ENCODE data around the gene FBXW4.
A peak's percentile ranks its signal among the peaks of the same experiment; 100 is the strongest.

The FBXW4 gene

DNA sequence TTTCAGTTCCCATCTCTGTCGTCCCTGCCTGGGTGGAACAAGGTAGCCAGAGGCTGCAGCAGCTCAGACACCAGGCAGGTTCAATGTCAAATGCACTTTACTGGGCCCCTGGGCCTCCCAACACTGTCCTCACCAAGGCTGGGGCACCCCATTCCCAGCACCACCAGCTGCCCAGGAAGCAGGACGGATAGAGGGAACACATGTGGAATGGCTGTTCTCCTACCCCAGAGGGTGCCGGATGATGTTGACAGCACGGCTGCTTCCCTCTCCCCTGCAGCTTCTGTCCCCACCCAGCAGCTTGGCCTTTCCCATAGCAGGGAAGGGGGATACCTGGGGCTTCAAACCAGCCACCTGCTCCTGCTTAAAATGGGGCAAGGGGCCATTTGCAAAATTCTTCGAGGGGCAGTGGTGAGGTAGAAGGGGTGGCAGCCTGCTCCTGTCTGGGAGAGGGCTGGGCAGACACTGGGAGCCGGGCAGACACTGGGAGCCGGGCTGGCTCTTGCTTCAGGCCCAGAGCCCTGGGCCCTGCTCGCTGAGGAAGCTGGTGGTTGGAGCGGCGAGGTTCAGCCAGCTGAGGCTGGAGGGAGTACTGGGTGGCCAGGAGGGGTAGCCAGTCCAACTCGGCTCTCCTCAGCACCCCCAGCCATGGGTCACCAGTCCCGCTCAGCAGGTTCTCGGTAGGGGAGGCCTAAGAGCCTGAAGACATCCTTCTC lies 116.0 kb downstream of the FBXW4 start:
- no peak for DNase-seq

DNA sequence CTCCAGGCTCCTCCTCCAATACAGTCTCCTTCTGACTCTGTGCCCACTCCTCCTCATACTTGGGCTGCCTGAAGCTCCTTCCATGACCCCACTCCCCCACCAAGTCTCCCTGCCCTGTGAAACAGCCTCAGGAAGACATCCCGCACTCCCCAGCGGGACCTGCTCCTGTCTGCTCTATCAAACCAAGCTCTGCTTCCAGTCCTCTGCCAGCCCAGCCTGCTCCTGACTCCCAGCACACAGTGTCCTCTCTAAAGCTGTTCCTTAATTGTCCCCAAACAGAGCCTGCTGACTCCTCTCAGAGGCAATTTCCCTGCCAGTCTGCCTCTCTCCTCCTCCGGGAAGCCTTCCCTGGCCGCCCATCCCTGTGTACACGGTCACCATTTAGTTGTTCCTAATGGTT lies 116.8 kb downstream of the FBXW4 start:
- no peak for DNase-seq

DNA sequence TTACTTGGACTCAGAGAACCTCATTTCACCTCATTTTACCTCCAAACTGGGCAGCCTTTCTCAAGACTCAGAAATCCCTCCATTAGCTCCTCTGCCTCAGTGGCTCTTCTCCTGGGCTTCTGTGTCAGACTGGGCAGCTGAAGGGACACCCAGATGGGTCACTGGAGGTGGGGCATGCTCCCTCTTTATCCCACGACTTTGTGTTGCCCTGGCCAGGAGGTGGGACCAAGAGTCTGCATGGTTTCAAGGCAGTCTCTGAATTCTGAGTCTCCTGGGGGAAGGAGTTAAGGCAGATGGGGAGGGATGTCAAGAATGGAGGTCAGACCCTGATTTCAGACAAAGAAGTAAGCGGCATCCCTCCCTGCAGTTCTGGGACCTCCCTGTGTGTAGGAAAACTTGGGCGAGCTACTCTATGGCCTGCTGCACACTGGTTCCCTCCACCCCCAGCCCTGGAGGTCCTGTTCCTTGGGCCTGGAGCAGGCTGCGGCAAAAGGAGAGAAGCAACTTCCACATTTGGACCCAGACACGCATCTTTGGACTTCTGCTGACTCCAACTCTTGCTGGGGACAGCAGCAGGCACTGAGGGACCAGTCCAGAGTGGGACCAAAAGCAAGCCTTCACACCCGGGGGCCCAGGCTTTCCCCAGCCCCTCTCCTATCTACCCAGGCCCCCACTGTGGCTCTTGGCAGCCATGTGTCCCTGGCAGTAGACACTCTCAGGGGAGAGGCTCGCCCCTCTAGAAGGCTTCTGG lies 117.7 kb downstream of the FBXW4 start:
- DNase-seq: no peak

DNA sequence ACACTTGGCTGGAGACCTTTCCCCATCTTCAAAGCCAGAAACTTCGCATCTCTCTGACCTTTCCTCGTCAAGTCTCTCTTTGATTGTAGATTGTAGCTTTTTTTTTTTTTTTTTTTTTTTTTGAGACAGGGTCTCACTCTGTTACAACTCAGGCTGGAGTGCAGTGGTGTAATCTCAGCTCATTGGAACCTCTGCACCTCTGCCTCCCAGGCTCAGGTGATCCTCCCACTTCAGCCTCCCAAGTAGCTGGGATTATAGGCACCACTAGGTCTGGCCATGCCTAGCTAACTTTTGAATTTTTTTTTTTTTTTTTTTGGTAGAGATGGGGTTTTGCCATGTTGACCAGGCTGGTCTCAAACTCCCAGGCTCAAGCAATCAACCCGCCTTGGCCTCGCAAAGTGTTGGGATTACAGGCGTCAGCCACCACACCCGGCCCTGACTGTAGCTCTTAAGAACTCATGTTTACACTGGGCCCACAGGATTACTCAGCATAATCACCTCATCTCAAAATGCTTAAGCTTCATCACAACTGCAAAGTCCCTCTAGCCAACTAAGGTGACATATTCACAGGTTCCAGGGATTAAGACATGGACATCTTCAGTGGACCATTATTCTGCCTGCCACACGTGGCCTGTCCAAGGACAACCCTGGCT lies 118.6 kb downstream of the FBXW4 start:
- no peak for DNase-seq

DNA sequence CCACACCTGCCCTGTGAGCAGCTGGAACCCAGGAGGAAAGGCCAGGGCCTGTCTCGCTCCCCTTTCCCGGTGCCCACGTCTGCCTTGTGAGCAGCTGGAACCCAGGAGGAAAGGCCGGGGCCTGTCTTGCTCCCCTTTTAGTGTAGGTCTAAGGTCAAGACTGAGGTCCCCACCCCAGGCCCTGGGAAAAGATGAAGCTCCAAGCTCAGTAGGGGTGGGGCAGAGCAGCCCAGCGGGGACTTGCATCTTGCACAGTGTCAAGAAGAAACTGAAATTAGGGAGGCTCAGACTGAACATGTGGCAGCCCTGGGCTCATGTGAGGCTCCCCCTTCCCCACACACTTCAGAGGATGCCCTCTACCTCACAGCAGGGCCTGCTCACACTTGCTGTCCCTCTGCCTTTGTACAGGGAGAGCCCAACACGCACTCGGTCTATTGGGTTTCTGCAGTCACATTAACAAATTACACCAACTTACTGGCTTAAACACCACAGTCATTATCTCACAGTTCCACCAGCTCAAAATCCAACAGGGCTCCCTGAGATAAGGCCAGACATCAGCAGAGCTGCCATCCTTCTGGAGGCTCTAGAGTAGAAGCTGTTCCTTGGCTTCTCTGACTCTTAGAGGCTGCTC lies 119.3 kb downstream of the FBXW4 start:
- DNase-seq: no peak

DNA sequence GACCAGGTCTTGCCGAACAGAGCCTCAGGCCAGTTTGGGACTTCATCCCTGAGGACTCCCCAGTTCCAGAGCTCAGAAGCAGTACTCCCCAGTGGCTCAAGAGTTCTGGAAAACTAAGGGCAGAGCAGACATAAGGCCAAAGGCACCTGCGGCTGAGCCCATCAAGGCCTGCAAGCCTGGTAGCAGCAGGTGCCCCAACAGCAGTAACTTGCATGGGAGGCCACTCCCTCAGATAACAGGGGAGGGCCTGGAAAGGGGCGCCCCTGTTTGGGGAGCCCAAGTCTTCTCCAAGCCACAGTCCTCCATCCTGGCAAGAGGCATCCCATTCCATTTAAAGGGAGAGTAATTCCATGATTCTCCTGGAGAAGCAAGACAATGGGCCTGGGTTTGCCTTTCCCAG lies 119.9 kb downstream of the FBXW4 start:
- no peak for DNase-seq

DNA sequence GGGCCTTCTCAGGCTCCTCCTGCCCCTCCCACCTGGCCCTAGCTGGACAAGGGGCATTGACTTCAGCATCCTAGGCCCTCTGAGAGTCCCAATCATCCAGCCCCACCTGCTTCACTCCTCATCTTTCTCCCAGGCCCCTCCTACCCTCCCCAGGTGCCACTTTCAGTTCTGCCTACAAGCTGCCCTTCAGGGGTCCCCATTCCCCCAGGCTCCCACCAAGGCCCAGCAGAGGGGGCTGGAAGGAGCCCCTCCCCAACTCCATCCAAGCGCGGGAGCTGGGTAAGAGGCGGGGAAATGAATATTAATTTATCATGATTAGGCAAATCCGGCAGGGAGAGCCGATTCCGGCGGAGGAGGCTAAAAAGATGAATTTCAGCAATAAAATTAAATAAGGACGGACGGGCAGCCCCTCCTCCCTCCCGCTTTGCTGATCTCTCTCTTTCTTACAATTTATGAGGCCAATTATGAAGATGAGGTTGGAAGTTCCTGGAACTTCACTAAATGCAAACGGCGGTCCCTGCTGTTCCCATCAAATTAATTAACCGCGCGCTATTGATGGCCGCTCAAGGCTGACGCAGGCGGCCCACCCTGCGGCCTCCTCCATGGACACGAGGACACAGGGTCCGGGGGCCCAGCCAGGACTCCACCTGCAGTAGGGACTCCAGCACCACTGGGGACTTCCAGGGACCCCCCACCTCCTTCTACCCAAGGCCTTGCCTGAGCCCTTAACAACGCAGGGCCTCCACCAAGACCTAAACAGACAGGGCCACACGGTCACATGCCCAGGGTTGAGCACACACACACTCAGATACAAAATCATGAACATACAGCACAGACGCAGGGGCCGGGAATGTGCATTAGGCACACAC lies 120.9 kb downstream of the FBXW4 start:
- DNase-seq: no peak

DNA sequence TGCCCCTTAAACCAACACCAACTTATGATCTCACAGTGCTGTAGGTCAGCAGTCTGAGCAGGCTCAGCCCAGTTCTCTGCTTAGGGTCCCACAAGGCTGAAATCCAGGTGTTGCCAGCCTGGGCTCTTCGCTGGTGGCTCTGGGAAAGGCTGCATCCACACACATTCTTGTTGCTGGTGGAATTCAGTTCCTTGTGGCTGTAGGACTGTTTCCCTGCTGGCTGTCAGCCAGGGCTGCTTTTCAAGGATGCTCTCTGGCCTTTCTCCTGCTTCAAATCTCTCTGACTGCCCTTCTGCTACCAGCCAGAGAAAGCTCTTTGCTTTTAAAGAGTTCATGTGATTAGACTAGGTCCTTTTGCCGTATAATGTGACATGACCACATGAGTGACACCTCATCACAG lies 122.2 kb downstream of the FBXW4 start:
- no peak for DNase-seq

DNA sequence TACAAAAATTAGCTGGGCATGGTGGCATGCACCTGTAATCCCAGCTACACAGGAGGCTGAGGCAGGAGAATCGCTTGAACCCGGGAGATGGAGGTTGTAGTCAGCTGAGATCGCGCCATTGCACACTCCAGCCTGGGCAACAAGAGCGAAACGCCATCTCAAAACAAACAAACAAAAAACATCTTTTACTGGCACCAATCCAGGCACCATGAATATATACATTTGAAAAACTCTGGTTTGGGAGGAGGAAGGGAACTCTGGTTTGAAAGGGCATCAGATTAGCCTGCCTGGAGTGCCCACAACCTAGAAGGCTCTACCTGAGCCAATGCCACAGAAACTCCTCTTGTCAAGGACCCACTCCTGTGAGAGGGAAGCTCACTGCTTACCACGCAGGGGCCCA lies 122.8 kb downstream of the FBXW4 start:
- DNase-seq: no peak

DNA sequence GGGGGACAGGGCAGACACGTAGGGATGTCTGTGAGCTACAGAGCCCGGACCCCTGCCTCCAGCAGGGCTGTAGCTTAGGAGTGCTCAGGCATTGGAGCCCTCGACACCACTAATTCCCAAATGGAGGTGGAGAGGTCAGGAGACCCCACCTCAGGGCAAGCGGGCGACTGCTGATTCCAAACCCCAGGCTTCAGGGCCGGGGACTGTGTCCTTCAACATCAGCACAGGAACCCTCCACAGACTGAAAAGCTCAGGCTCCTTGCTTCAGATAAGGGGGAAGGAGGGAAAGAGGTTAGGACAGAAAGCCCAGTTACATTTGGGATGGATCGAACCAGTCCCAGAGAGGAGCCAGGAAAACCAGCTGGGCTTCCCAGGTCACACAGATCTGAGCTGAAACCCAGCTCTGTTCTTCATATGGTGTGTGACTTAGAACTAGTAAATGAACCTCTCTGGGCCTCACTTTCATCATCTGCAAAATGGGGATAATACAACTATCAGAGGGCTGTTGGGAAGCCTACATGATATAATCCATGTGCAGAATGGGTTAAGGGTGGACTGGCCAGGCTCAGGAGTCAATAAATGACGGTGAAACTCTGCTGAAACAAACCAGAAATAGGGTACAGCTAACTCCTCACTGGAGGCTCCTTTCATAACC lies 123.6 kb downstream of the FBXW4 start:
- no peak for DNase-seq

DNA sequence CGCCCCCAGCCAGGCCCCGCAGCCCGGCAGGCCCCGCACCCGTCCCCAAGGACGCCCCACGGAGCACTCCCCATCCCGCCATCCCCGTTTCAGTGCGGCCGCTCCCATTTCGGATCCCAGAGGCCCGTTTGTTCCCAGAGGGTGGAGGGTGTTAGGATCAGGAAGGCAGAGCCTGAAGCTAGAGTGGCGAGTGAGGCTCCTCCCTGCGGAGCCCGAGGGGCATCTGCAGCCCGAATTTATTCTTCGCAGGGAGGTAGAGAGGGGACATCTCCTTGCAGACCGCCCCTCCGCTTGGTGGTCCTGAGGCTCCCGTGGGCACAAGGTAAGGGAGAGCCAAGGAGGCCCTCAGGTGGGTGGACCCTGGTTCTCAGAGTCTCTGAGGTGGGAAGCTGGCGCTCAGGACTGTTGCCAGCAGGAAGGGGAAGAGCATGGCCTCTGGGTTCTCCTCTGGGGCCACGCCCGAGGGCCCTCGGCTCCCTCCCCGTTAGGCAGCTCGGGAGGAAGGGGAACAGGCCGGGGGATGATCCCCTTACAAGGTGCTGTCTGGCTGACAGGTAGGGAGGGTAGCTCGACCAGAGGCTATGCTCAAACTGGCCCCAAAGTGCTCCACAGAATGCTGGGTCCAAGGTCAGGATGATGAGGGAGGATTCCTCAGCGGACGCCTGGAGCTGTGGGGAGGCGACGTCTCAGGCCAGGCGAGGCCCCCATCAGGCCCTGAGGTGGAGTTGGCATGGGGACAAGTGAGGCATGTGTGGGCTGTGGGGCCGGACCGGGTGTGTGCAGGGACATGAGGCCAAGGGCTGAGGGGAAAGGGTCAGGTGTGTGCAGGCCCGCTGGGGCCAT lies 124.3 kb downstream of the FBXW4 start:
- DNase-seq: no peak

DNA sequence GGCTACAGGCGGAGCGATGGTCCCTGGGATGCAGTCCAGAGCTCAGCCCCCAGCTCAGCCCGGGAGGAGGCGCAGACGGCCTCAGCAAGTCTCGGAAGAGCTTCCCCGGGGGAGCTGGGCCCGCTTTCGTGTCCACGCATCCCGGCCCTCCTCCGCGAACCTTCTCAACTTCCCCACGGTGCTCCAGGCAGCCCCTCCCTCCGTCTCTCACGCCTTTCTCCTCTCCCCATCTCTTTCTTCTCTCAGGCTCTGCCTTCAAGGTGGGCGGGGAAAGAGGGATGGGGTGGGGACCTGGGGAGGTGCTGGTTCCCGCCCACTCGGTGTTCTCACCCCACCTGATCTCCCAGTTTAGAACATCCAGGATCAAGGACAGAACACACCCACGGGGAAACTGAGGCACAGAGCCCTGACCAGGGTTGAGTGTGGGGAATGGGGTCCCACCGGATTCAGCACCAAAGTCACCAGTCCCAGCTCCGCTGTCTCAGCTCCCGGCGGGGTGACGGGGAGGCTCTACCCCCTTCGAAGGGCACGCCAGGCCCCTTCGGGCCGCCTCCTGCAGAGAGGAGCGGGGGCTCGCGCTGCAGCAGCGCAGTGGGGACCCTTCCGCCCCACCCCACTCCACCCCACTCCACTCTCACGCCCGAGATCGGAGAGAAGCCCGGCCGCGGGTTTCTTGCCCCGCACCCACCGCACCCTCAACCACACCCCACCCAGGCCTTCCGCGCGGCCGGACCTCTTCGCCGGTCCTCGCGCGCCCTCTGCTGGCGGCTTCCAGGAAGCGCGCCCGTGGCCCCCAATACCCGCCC lies 125.1 kb downstream of the FBXW4 start:
- peak; percentile 85 for DNase-seq

DNA sequence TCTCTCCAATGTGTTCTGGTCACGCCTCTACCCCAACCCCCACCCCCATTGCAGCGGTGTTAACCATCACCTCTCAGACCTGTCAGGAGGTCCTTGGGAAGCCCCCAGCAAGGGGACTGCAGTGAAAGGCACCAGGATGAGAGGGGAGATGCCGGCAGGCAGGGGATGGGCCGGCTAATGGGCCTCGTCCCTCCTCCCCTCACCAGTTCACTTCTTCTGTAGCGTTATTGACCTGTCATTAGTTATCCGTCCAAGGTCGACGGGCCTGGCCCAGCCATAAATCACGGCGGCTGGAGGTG lies 125.7 kb downstream of the FBXW4 start:
- no peak for DNase-seq

DNA sequence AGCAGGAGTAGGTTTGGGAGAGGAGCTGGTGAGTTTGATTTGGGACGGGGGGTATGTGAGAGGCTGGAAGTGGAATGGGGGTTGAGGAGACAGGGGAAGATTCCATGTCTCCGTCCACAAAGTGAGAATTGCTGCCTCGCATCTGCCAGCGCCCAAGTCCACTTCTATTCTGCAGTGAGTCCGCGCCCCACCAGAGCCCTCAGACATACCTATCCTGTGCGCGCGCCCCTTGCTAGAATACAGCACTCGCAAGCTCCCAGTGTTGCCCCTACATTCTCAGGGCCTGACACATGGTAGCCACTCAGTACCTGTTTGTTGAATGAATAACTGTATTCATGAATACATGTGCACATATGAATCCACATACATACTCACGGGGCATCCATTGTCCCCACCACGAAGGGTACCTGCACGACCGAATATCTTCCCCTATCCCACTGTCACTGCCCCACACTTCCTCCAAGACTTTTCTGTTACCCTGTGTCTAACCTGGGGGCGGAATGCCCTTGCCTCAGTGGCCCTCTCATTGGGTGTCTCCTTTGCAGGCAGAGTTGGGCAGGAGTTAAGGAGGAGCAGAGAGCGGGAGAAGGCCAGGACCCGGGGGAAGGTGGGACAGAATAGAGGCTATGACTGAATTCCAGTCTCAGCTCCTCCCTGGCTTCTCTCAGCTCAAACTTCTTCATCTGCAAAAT lies 126.8 kb downstream of the FBXW4 start:
- DNase-seq: no peak

DNA sequence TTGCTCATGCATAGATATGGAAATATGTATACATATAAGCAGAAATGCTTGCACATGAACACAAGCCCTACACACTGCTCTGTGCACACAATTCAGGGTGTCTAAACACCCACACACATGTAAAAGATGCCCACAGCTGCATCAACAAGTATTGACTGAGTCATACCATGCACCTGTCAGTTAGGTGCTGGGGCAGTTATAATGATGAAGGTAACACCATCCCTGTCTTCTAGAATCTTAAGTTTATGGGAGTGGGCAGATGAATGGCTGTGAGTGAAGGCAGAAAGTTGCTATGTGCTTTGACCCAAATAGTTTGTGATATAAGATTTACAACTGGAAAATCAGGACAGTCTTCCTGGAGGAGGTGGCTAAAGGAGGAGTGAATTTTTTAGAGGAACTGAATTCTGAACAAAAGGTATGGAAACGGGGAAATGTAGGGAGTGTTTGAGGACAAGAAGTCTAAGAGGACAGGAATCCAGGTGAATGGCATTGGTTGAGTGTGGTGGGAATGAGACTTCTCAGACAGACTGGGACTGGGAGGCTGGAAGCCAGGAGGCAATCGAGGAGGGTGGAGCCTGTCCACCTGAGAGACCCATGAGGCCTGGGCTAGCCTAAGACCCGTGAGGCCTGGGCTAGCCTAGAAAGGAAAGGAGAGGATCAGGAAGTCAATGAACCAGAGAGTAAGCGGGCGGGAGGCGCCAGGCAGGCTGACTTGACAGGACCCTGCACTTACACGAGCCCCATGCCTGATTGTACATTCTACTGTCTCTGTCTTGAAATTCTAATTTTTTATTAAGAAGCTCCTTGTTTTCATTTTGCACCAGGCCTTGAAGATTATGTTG lies 127.6 kb downstream of the FBXW4 start:
- DNase-seq: no peak

DNA sequence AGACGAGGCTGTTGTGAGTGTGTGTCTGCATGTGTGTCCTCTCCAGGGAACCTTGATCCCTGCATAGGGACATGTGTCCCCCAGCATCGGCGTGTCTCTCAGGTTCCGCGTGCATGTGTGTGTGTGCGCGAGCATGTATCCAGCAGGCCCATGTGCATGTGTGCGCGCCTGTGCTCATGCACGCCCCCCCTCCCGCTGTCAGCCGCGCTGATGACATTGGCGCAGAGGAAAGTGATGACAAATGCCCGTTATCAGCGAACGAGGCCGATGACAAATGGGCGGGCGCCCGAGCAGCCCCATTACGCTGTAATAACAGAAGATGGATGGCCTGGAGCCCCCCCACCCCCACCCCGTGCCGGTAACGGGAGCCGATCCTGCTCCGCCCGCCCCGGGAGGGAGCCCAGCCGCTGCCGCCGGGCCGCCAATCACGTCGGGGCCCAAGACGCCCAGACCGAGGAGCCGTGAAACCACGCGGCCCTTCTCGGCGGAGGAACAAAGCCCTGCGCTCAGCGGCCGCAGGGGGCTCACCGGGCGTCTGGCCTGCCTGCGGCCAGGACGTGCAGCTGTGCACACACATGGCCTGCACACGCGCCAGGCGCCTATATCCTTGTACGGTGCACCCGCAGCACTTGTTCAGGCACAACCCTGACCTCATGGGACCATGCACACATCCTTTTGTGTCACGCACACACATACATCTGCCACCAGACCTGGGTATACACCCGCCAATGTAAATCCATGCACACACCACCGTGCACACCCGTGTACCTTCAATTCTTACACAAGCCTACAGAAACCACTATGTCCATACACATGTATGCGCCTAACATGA lies 128.4 kb downstream of the FBXW4 start:
- no peak for DNase-seq

DNA sequence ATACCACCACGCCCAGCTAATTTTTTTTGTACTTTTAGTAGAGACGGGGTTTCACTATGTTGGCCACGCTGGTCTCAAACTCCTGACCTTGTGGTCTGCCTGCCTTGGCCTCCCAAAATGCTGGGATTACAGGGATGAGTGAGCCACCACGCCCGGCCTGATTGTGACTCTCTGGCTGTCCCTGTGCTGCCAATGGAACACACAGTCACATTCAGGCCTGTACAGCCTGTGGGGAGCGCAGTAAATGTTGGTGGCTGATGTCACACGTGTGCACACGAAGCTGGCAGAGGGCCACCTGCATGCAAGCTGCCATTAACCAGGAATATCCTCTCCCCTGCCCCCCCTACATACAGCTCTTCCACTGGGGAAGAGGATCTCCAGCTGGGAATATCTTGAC lies 129.0 kb downstream of the FBXW4 start:
- no peak for DNase-seq

DNA sequence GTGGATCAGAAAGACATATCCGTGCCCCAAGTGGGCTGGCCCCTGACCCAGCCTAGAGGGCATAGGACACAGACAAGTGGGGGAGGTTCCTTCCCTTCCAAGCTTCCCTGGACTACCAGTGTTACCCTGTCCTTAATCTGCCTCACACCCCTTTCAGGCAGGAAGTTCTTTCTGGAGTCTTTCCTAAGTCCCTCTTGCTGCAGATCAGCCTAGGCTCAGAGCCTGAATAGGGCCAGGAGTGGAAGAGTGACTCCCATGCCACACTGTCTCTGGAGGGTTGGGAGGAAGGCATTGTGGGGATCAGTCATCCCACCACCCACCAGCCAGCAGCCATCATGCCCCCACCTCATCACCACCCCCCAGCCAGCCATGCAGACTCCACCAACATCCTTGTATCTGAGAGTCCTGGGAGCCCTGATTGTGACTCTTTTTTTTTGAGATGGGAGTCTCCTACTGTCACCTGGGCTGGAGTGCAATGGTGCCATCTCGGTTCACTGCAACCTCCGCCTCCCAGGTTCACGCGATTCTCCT lies 129.5 kb downstream of the FBXW4 start:
- no peak for DNase-seq

Measured in activated CD8-positive, alpha-beta memory T cell treated with anti-CD3 and anti-CD28 coated beads, Interleukin-2, amount 50 U/mL, for 4 hours (primary cell).